AG09309 (cell line): ENCODE data around the gene NAV3.

Experiments used
- DNase-seq: peaks from one replicate; pipeline ENCODE4 v3.0.0-alpha.2; 2010; ENCODE audit warnings: low read depth
- H3K4me3 ChIP-seq: 2 replicates; pipeline ENCODE4 v1.5.1; 2011; ENCODE audit warnings: mild to moderate bottlenecking, low read depth, low read length, moderate library complexity; ENCODE audit not compliant: control insufficient read depth
- CTCF ChIP-seq: IDR thresholded peaks from 2 replicates; pipeline ENCODE4 v1.5.1; 2011; ENCODE audit warnings: mild to moderate bottlenecking, low read depth, low read length, inconsistent platforms; ENCODE audit not compliant: insufficient read depth, control insufficient read depth; ENCODE audit errors: missing control alignments

NAV3 gene

GRCh38 chr12:77957062-77957461 lies 126.4 kb downstream of the NAV3 start:
- H3K4me3 ChIP-seq = no peak overlapping the region
- TF ChIP-seq CTCF = no peak

GRCh38 chr12:77963576-77964178 lies 133.0 kb downstream of the NAV3 start:
- no peak for DNase-seq
- H3K4me3 ChIP-seq = no peak overlapping the region
- no peak for TF ChIP-seq CTCF

More at GRCh38 chr12:77957062-77957461, 126.4 kb downstream of the NAV3 start:
- DNase-seq = no peak

GRCh38 chr12:77965790-77966189 lies 135.1 kb downstream of the NAV3 start:
- no peak for DNase-seq
- H3K4me3 ChIP-seq = no peak overlapping the region

GRCh38 chr12:77968021-77968420 lies 137.3 kb downstream of the NAV3 start:
- no peak for TF ChIP-seq CTCF

More at GRCh38 chr12:77965790-77966189, 135.1 kb downstream of the NAV3 start:
- no peak for TF ChIP-seq CTCF

GRCh38 chr12:77968571-77968970 lies 137.9 kb downstream of the NAV3 start:
- no peak for TF ChIP-seq CTCF
- H3K4me3 ChIP-seq = no peak overlapping the region
- no peak for DNase-seq

More at GRCh38 chr12:77968021-77968420, 137.3 kb downstream of the NAV3 start:
- DNase-seq = no peak
- no peak overlapping the region for H3K4me3 ChIP-seq

- H3K4me3 ChIP-seq = no peak overlapping the region
- no peak for TF ChIP-seq CTCF
- DNase-seq = no peak
These were observed 142.9 kb downstream of the NAV3 start for GRCh38 chr12:77973579-77973978.
